Measurements from ENCODE around the gene VEZF1. TPM values are rescaled to one million over a fixed set of nuclear protein-coding genes. Genes with fewer than 3 reads are reported as not detected.
A peak's percentile ranks its signal among the peaks of the same experiment; 100 is the strongest.

VEZF1 gene
- total and polyA plus RNA-seq, 2 donors (not counting 1 experiment from before 2014, with no cell fraction given), result 14.7 to 75.9 TPM

DNA sequence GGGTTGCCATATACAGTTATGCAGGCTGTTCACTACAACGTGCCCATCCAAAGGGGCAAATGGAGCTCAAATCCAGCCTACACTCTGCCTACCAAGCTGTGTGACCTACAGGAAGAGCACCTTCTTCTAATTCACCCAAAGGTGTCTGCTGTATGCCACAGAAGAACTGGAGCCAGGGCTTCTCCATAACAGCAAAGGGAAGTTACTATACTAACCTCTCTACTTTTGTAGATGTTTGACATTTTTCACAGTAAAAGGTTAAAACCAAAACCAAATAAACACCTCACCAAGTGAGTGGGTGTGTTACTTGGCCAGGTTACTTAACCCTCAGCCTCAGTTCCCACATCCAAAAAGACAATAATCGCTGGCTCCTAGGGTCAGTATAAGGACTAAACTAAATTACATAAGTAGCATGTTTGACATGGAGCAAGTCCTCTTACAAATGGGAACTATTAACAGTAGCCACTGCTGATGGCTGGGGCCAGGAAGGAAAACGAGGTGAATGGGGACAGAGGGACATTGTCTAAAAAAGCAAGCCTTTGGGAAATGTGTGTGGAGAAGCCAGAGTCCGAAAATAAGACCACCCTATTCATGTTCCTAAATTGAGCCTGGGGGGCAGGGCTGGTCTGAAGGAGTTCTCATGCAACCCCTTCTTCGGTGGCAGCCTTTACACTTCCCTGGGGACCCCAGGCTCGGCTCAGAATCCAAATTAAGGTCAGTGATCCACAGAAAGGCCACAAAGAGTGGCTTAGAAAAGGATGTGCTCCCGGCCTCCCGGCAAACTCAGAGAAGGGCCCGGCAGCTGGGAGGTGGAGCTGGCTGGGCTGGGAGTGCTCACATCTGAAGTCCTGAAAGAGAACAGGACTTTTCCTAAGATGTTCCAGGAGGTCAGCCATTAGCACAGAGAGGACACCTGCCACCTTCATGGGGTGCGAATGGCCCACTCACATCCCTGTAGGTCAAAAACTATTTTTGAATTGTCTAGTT, 46.4 kb downstream of the VEZF1 start:
- ATAC-seq (ENCODE audit: low read depth), result no peak
- Histone ChIP-seq H3K9me3 (ENCODE audit: control extremely low read depth in 1 of 3, control insufficient read depth in 2 of 3, insufficient read depth in 1 of 3, low read length in 2 of 3) (peaks cover 0 to 13% (median 6%) of the 10 kb centered on the region in 3 donors), H3K4me1 (ENCODE audit: control insufficient read depth in 2 of 2, insufficient read depth in 2 of 2, low read length in 2 of 2) (peaks cover 35 to 41% of the 10 kb centered on the region in 2 donors), H3K4me2 (replicated peaks; ENCODE audit: low read depth, low read length, poor library complexity, severe bottlenecking) (no peak overlapping the region), H3K79me2 (ENCODE audit: control insufficient read depth, insufficient read depth, low read length) (no peaks in the 10 kb centered on the region), H3K36me3 (replicated peaks in 1 of 2; ENCODE audit: control extremely low read depth in 1 of 2, control insufficient read depth in 1 of 2, extremely low read depth in 1 of 2, insufficient read depth in 2 of 2, low read length in 1 of 2) (no peaks in the 10 kb centered on the region), H2AFZ (ENCODE audit: insufficient read depth, low read depth, low read length, poor library complexity, severe bottlenecking) (no peak overlapping the region), H4K20me1 (ENCODE audit: control insufficient read depth, insufficient read depth, low read length, poor library complexity, severe bottlenecking) (peaks cover 7% of the 10 kb centered on the region), H3K4me3 (ENCODE audit: control extremely low read depth in 1 of 5, extremely low read depth in 1 of 5, insufficient read depth in 1 of 5, low read depth in 2 of 5, low read length in 4 of 5) (no peak overlapping the region), H3K9ac (ENCODE audit: low read length) (no peak overlapping the region), H3K27me3 (replicated peaks in 1 of 4; ENCODE audit: control extremely low read depth in 1 of 4, control insufficient read depth in 3 of 4, insufficient read depth in 4 of 4, low read length in 3 of 4) (peaks cover 0 to 57% (median 29%) of the 10 kb centered on the region in 4 experiments), H3K27ac (ENCODE audit: low read length in 2 of 2) (no peak overlapping the region)
- H3K27me3 Mint-ChIP-seq, result peaks cover 54% of the 10 kb centered on the region
- peaks cover 40% of the 10 kb centered on the region for H3K4me1 Mint-ChIP-seq
- peaks cover 2% of the 10 kb centered on the region for H3K9me3 Mint-ChIP-seq (ENCODE audit: insufficient read depth)
- H3K4me3 Mint-ChIP-seq, result peak overlapping the region; percentile 49
- H3K27ac Mint-ChIP-seq, result no peak overlapping the region
- TF ChIP-seq, protein P1, sequence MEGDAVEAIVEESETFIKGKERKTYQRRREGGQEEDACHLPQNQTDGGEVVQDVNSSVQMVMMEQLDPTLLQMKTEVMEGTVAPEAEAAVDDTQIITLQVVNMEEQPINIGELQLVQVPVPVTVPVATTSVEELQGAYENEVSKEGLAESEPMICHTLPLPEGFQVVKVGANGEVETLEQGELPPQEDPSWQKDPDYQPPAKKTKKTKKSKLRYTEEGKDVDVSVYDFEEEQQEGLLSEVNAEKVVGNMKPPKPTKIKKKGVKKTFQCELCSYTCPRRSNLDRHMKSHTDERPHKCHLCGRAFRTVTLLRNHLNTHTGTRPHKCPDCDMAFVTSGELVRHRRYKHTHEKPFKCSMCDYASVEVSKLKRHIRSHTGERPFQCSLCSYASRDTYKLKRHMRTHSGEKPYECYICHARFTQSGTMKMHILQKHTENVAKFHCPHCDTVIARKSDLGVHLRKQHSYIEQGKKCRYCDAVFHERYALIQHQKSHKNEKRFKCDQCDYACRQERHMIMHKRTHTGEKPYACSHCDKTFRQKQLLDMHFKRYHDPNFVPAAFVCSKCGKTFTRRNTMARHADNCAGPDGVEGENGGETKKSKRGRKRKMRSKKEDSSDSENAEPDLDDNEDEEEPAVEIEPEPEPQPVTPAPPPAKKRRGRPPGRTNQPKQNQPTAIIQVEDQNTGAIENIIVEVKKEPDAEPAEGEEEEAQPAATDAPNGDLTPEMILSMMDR (IDR thresholded peaks at IDR 0.05), result no peak
- no peak for TF ChIP-seq EZH2 (IDR thresholded peaks at IDR 0.05; ENCODE audit: borderline replicate concordance, insufficient read depth, low read depth, low read length, poor library complexity, severe bottlenecking)
- intact Hi-C loops (cut with micrococcal nuclease), result no loop called here
- CTCF ChIA-PET, result interaction anchor here (1.4 to 2.6 kb wide), 2 partner anchors 8 to 57 kb away, joined by 5 to 18 read pairs; no protein-coding TSS in a partner anchor
- 88% methylated on average over 6 of the region's 10 CpGs for WGBS (ENCODE audit: insufficient coverage)
- DNase-seq, result no peak
- POLR2A ChIA-PET, result no interaction called here

Data from B cell (primary cell).